Activated CD4-positive, alpha-beta T cell treated with anti-CD3 and anti-CD28 coated beads, Interleukin-2, Interleukin-4, amounts not matched to agents 100 ng/mL and 50 ng/mL, durations not matched to agents 16 hours and 8 hours (primary cell): ENCODE results near the gene MYL6B.
A peak's percentile ranks its signal among the peaks of the same experiment; 100 is the strongest.
"Not testable (repeated sequence)": the region's sequence is repeated elsewhere in the genome, so short reads cannot be mapped to it uniquely, and the experiment has no call there.

Experiments
- DNase-seq: peaks from one replicate; pipeline ENCODE4 v3.0.0-alpha.2; 2020; ENCODE audit warnings: low spot score

Gene MYL6B

GRCh38 chr12:56152756-56153677, 630 bp downstream of the MYL6B start:
- DNase-seq = no peak

- DNase-seq = no peak
Measured at GRCh38 chr12:56153678-56154065, 1.3 kb downstream of the MYL6B start.

GRCh38 chr12:56154246-56154771, 1.9 kb downstream of the MYL6B start:
- no peak for DNase-seq

- no peak for DNase-seq
Measured at GRCh38 chr12:56154818-56155217, 2.4 kb downstream of the MYL6B start.

GRCh38 chr12:56155256-56155845, 3.0 kb downstream of the MYL6B start:
- no peak for DNase-seq

- not testable (repeated sequence) for DNase-seq
Measured at GRCh38 chr12:56156464-56157200, 4.2 kb downstream of the MYL6B start.

GRCh38 chr12:56157201-56158028, 5.0 kb downstream of the MYL6B start:
- peak; percentile 55 for DNase-seq

- DNase-seq = peak; percentile 98
Measured at GRCh38 chr12:56158029-56158925, 5.9 kb downstream of the MYL6B start, which contains the start of gene MYL6. Gene MYL6 (plus strand): TSS chr12:56158359. CDS start chr12:56158402, 43 bp downstream.

- DNase-seq = peak; percentile 43
Measured at GRCh38 chr12:56158926-56159461, 6.6 kb downstream of the MYL6B start.

GRCh38 chr12:56159482-56160192, 7.2 kb downstream of the MYL6B start:
- no peak for DNase-seq

- DNase-seq = peak; percentile 74
Measured at GRCh38 chr12:56160193-56160763, 7.9 kb downstream of the MYL6B start.

- no peak for DNase-seq
Measured at GRCh38 chr12:56160894-56161689, 8.7 kb downstream of the MYL6B start.

- DNase-seq = no peak
Measured at GRCh38 chr12:56161690-56162351, 9.4 kb downstream of the MYL6B start.

- DNase-seq = no peak
Measured at GRCh38 chr12:56162468-56163290, 10.3 kb downstream of the MYL6B start.

- DNase-seq = no peak
Measured at GRCh38 chr12:56163533-56164344, 11.4 kb downstream of the MYL6B start.

GRCh38 chr12:56164345-56164729, 11.9 kb downstream of the MYL6B start:
- DNase-seq = no peak
